AG04450 (cell line): ENCODE measurements around the gene TMEM141. TPM values are rescaled to one million over a fixed set of nuclear protein-coding genes. Genes with fewer than 3 reads are reported as not detected.

Source experiments
- CTCF ChIA-PET: fragments of 300-600, 350-600 bp; formaldehyde crosslinking; extraction: SDS; loops from one replicate; lab custom pipeline; 2022; ENCODE audit warnings: antibody characterized with exemption, inconsistent platforms; lab: Charles Lee
- POLR2A ChIA-PET: fragments of 350-600 bp; formaldehyde crosslinking; extraction: SDS; loops from one replicate; lab custom pipeline; 2021; ENCODE audit warnings: antibody characterized with exemption, inconsistent platforms; lab: Yijun Ruan, JAX
- DNase-seq: peaks from one replicate; pipeline ENCODE4 v3.0.0-alpha.2; 2011; ENCODE audit warnings: low read depth, low spot score
- H3K27ac ChIP-seq: one replicate; pipeline ENCODE4 v1.5.1; 2012; ENCODE audit warnings: low read depth, low read length, control low read depth
- H3K27me3 ChIP-seq: one replicate; pipeline ENCODE4 v1.6.0; 2012; ENCODE audit warnings: low read length; ENCODE audit not compliant: control insufficient read depth, insufficient read depth
- H3K4me3 ChIP-seq: 2 replicates; pipeline ENCODE4 v1.5.1; 2011; ENCODE audit warnings: mild to moderate bottlenecking, low read depth, low read length, control low read depth
- H3K9me3 ChIP-seq: 2 replicates; pipeline ENCODE4 v1.5.1; 2012; ENCODE audit warnings: low read length; ENCODE audit not compliant: control insufficient read depth, insufficient read depth
- polyA plus RNA-seq: library from polyadenylated mRNA; depleted of rRNA; stranded (reverse); fragments of >200 nt; gene quantifications from 2 replicates; pipeline ENCODE4 v1.2.3, GENCODE V29; 2011
- TF ChIP-seq, protein P1 (sequence below): IDR thresholded peaks from 2 replicates; pipeline ENCODE4 v1.5.1; 2011; ENCODE audit warnings: low read depth, low read length, control low read depth, inconsistent platforms

The TMEM141 gene
- polyA plus RNA-seq, 1 experiment: 34.9 TPM

GRCh38 chr9:136791516-136792276 is 552 bp downstream of the TMEM141 start:
- POLR2A ChIA-PET: no interaction called here
- TF ChIP-seq, protein P1, sequence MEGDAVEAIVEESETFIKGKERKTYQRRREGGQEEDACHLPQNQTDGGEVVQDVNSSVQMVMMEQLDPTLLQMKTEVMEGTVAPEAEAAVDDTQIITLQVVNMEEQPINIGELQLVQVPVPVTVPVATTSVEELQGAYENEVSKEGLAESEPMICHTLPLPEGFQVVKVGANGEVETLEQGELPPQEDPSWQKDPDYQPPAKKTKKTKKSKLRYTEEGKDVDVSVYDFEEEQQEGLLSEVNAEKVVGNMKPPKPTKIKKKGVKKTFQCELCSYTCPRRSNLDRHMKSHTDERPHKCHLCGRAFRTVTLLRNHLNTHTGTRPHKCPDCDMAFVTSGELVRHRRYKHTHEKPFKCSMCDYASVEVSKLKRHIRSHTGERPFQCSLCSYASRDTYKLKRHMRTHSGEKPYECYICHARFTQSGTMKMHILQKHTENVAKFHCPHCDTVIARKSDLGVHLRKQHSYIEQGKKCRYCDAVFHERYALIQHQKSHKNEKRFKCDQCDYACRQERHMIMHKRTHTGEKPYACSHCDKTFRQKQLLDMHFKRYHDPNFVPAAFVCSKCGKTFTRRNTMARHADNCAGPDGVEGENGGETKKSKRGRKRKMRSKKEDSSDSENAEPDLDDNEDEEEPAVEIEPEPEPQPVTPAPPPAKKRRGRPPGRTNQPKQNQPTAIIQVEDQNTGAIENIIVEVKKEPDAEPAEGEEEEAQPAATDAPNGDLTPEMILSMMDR: peak; percentile 93
- peak overlapping the region; percentile 57 for H3K27ac ChIP-seq
- no peaks in the 10 kb centered on the region; the same call in 1 of the 2 replicates for H3K9me3 ChIP-seq
- no peak for DNase-seq
- CTCF ChIA-PET: interaction anchor here (0.6 to 2.7 kb wide), 4 partner anchors 11 to 233 kb away, joined by 3 to 13 read pairs (median 8); partner anchors contain the start of gene RABL6
- H3K27me3 ChIP-seq: peaks cover 9% of the 10 kb centered on the region
- peak overlapping the region; percentile 91 for H3K4me3 ChIP-seq

DNA sequence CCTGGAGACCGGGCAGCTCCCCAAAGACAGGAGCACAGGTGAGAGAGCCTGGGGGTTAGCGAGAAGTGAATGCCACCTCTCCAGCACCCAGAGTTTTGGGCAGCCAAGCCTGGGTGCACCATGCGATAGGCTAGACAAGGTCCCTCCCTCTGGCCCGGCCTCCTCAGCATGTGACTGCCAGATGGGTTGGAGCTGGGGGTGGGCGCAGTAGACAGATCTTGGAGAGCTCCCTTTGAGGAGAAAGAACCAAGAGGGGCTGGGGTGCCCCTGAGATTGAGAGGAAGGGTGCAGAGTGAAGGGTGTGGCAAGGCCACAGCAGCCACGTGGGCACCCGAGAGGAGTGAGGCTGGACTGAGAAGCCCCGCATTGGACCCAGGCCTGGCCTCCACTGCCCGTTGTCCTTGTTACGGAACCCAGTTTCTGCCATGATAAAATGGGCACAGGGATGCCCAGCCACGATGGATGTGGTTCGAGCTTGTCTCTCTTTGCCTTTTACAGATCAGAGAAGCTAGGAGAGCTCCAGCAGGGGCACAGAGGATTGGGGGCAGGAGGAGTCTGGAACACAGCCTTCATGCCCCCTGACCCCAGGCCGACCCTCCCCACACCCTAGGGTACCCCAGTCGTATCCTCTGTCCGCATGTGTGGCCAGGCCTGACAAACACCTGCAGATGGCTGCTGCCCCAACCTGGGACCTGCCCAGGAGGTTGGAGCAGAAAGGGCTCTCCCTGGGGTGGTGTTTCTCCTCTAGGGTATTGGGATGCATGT is 1.4 kb downstream of the TMEM141 start:
- no peak for DNase-seq
- POLR2A ChIA-PET: no interaction called here

GRCh38 chr9:136793086-136793946 is 2.2 kb downstream of the TMEM141 start:
- Histone ChIP-seq H3K27me3 (peaks cover 16% of the 10 kb centered on the region), H3K4me3 (no peak overlapping the region), H3K9me3 (no peaks in the 10 kb centered on the region; the same call in 1 of the 2 replicates), H3K27ac (no peak overlapping the region)
- ChIA-PET POLR2A (no interaction called here), CTCF (interaction anchor here (1.3 to 2.7 kb wide), 3 partner anchors 10 to 28 kb away, joined by 3 to 13 read pairs (median 12); partner anchors contain the start of gene RABL6)
- DNase-seq: no peak
- TF ChIP-seq, protein P1: no peak

More for the DNA sequence above, 1.4 kb downstream of the TMEM141 start:
- CTCF ChIA-PET: interaction anchor here (0.6 to 2.7 kb wide), 4 partner anchors 10 to 234 kb away, joined by 3 to 13 read pairs (median 8); partner anchors contain the start of gene RABL6
- no peak overlapping the region; the same call in 1 of the 2 replicates for H3K4me3 ChIP-seq
- TF ChIP-seq, protein P1: no peak
- H3K9me3 ChIP-seq: no peaks in the 10 kb centered on the region; the same call in 1 of the 2 replicates
- H3K27me3 ChIP-seq: peaks cover 10% of the 10 kb centered on the region
- no peak overlapping the region for H3K27ac ChIP-seq

- no peak overlapping the region for H3K27ac ChIP-seq
- TF ChIP-seq, protein P1: no peak
- no peaks in the 10 kb centered on the region; the same call in 1 of the 2 replicates for H3K9me3 ChIP-seq
- H3K27me3 ChIP-seq: peaks cover 27% of the 10 kb centered on the region
- DNase-seq: no peak
- ChIA-PET CTCF (interaction anchor here (2.3 to 2.7 kb wide), 2 partner anchors 8 to 12 kb away, joined by 12 to 13 read pairs; partner anchors contain the start of gene RABL6), POLR2A (interaction anchor here (1.0 kb wide), 1 partner anchor 14 kb away, joined by 3 read pairs; the partner anchor contains the start of gene RABL6)
- no peak overlapping the region for H3K4me3 ChIP-seq
Measured at GRCh38 chr9:136794281-136794999, 3.3 kb downstream of the TMEM141 start.
